Nephron (organoid): ENCODE data around the gene DCAF8.

Experiments
- H3K27ac Mint-ChIP-seq, 3 experiments: 2 replicates each; pipeline ENCODE4 v1.8.0; 2020; ENCODE audit warnings: mixed read lengths in 3 of 3, mild to moderate bottlenecking in 2 of 3, moderate library complexity in 1 of 3
- H3K27me3 Mint-ChIP-seq: 2 replicates; pipeline ENCODE4 v1.8.0; 2021; ENCODE audit warnings: low read depth, mild to moderate bottlenecking, moderate library complexity, mixed read lengths
- H3K36me3 Mint-ChIP-seq: 2 replicates; pipeline ENCODE4 v1.8.0; 2020; ENCODE audit warnings: low read depth, mixed read lengths
- H3K4me1 Mint-ChIP-seq: 2 replicates; pipeline ENCODE4 v1.8.0; 2020; ENCODE audit warnings: mixed read lengths
- H3K4me3 Mint-ChIP-seq, 3 experiments: 2 replicates each; pipeline ENCODE4 v1.8.0; 2020; ENCODE audit warnings: mild to moderate bottlenecking in 3 of 3, mixed read lengths in 3 of 3, moderate library complexity in 2 of 3
- H3K9me3 Mint-ChIP-seq: 2 replicates; pipeline ENCODE4 v1.8.0; 2020; ENCODE audit warnings: mixed read lengths
- TF ChIP-seq, protein P1 (sequence below), 3 experiments: fragments of 200-600 bp; sonication (generic); IDR thresholded peaks; one replicate each; pipeline ENCODE4 v1.5.0; 2021; ENCODE audit warnings: antibody characterized with exemption in 3 of 3; ENCODE audit not compliant: unreplicated experiment in 3 of 3

The DCAF8 gene

DNA sequence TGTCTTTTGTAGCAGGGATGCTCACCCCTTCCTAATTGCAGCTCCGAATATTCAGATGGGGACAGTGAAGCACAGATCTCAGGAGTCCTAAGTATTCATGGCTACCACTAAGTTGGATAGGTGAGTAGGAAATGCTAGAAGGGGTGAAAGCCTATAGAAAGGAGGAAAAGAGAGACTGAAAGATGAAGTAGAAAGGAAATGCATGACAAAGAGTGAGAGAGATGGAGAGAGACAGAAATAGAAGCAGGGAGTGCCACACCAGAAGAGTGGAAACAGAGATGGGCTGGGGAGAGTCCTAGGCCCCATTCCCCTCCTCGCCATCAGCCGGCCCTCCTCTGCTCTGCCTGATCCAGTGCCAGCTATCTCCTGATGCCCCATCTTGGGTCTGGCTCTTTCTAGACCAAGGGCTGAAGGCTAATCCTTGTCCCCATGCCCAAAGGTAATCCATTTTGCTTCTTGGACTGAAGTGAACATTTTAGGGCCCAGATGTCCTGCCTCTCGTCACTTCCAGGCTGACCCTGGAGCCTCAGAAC lies 55.2 kb downstream of the DCAF8 start:
- H3K4me1 Mint-ChIP-seq, result peaks cover 60% of the 10 kb centered on the region
- H3K36me3 Mint-ChIP-seq, result peaks cover 32% of the 10 kb centered on the region
- no peaks in the 10 kb centered on the region for H3K27me3 Mint-ChIP-seq
- no peaks in the 10 kb centered on the region for H3K9me3 Mint-ChIP-seq
- peak overlapping the region; percentile 81 to 87 (median 83) for H3K4me3 Mint-ChIP-seq
- TF ChIP-seq, protein P1, sequence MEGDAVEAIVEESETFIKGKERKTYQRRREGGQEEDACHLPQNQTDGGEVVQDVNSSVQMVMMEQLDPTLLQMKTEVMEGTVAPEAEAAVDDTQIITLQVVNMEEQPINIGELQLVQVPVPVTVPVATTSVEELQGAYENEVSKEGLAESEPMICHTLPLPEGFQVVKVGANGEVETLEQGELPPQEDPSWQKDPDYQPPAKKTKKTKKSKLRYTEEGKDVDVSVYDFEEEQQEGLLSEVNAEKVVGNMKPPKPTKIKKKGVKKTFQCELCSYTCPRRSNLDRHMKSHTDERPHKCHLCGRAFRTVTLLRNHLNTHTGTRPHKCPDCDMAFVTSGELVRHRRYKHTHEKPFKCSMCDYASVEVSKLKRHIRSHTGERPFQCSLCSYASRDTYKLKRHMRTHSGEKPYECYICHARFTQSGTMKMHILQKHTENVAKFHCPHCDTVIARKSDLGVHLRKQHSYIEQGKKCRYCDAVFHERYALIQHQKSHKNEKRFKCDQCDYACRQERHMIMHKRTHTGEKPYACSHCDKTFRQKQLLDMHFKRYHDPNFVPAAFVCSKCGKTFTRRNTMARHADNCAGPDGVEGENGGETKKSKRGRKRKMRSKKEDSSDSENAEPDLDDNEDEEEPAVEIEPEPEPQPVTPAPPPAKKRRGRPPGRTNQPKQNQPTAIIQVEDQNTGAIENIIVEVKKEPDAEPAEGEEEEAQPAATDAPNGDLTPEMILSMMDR (IDR thresholded peaks at IDR 0.05; ENCODE audit: unreplicated experiment in 3 of 3), result no peak
- peak overlapping the region; percentile 42 to 74 (median 68) for H3K27ac Mint-ChIP-seq

DNA sequence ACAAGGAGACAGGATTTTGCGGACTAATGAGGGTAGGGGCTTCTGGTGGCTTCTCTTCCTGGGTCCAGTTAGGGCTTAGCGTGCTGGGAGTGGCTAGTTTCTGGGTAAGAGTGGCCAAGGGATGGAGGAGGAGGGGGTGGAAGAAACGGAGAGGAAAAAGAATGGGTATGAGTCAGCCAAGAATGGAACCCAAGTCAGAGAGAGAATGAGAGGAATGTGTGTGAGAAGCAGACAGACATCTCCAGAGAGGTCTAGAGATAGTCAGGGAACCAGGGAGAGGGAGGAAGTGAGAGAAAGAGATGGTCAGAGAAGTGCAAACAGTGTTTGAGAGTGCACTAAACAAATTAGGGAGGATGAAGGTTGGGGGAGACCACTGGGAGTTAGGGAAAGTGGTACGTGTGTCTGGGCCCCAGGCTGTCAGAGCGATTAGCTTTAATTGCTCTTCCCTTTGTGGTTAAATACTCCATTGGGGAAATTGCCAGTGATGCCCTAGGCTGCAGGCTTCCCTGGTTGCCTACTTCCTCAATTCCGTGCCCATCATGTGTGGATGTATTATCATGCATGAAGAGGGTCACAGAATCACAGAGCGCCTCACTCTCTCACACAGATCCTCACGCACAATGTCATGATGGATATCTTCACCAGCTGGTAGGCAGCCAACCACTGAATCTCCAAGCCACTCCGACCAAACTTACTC lies 55.8 kb downstream of the DCAF8 start:
- H3K27me3 Mint-ChIP-seq, result no peaks in the 10 kb centered on the region
- peak overlapping the region; percentile 81 to 87 (median 83) for H3K4me3 Mint-ChIP-seq

DNA sequence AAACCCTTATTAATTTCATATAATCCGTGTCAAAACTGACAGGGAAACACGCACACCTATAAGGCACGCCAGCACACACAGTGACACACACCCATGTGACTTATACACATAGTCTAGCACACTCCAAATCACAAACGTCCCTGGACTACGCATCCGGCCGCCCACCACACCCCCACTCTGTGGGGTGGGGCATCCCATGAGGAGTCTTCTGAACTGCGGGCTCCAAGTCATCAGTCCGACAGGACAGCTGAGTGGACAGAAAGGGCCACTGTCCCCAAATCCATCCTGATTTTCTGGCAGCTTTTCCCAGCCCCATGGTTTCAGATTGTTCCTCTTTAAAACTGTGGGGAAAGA lies 56.3 kb downstream of the DCAF8 start:
- peaks cover 57% of the 10 kb centered on the region for H3K4me1 Mint-ChIP-seq
- H3K36me3 Mint-ChIP-seq, result peaks cover 23% of the 10 kb centered on the region
- TF ChIP-seq, protein P1 (IDR thresholded peaks at IDR 0.05; ENCODE audit: unreplicated experiment in 3 of 3), result no peak
- no peaks in the 10 kb centered on the region for H3K27me3 Mint-ChIP-seq
- H3K9me3 Mint-ChIP-seq, result no peaks in the 10 kb centered on the region
- H3K27ac Mint-ChIP-seq, result peak overlapping the region; percentile 73 to 80 (median 74)
- peak overlapping the region; percentile 81 to 87 (median 83) for H3K4me3 Mint-ChIP-seq

More for the DNA sequence above, 55.8 kb downstream of the DCAF8 start:
- Mint-ChIP-seq H3K4me1 (peaks cover 57% of the 10 kb centered on the region), H3K36me3 (peaks cover 26% of the 10 kb centered on the region), H3K27ac (peak overlapping the region; percentile 73 to 80 (median 74)), H3K9me3 (no peaks in the 10 kb centered on the region)
- TF ChIP-seq, protein P1 (IDR thresholded peaks at IDR 0.05; ENCODE audit: unreplicated experiment in 3 of 3), result no peak

DNA sequence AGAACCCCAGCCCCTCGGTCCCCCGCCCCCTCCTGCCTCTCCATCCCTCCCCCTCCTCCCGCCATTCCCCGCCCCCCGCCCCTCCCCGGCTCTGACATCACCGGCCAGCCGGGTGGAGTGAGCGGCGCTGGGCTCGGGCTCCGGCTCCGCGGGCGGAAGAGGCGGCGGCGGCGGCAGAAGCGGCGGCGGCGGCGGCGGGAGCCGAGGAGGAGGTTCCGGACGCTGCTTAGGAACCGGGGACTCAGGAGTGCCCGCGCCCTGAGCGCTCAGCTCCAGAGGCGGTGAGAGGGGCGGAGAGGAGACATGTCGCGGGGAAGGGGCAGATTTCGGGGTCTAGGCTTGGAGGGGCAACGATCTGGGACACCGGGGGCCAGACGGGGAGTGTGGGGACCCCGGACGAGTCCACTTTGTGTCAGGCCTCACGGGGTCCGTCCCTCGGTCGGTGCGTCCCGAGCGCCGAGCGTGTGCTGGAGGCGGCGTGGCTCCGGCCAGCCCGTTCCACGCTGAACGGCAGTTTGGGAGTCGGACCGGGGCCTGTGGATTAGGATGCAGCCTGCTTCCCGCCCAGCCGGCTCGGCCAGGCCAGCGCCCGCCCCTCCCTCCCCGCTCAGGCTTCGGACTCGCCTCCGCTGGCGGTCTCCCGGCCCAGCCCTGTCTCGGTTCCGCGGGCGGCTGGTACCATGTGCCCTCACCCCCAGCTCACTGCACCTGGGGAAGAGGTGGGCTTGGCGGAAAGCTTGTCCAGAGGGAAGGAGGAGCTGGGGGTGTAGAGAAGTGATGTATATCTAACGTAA lies 56.9 kb downstream of the DCAF8 start, which contains the start of gene PEA15:
PEA15 (plus strand) TSS at position 143 of the 794 bp plus-strand sequence. CDS start 6,161 bp downstream, outside the sequence.
- Mint-ChIP-seq H3K9me3 (no peaks in the 10 kb centered on the region), H3K27me3 (no peaks in the 10 kb centered on the region), H3K4me3 (peak within 1 kb of the TSS; percentile 81 to 87 (median 83)), H3K36me3 (peaks cover 21% of the 10 kb centered on the region), H3K27ac (peak within 1 kb of the TSS; percentile 74 to 80 (median 74)), H3K4me1 (peaks cover 54% of the 10 kb centered on the region)
- TF ChIP-seq, protein P1 (IDR thresholded peaks at IDR 0.05; ENCODE audit: unreplicated experiment in 3 of 3), result no peak

DNA sequence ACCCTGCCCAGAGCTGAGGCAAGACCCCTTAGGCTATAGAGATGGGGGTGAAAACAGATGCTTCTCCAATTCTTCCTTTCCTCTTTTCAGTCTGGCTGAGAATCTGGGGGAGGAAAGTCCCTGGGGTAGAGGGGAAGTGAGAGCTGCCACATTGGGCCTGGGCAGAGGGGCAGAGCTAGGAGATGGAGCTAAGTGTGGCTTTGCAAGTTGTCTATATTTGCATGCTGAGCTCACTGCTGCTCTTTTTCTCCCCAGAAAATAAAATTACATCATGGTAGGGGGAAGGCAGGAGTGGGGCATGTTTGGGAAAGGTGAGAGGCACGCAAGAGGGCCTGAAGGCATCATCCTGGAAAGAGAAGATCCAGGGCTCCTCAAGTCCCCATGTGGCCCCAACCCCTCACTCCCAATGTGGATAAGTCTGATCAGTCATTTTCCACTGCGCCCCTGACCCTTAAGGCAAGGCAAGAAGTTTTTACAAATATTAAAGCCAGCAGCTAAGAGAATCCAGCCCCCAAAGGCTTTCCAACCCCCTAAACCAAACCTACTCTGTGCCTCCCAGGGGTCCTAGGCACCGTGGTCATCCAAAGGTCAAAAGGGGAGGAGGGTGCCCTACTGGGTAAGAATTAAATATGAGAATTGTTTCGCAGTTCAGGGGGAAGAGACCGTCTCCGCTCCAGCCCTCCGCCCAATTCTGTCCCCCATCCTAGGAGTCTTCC lies 57.7 kb downstream of the DCAF8 start:
- peak overlapping the region; percentile 81 to 87 (median 83) for H3K4me3 Mint-ChIP-seq
- TF ChIP-seq, protein P1 (IDR thresholded peaks at IDR 0.05; ENCODE audit: unreplicated experiment in 3 of 3), result no peak
- H3K36me3 Mint-ChIP-seq, result peaks cover 15% of the 10 kb centered on the region
- H3K27ac Mint-ChIP-seq, result peak overlapping the region; percentile 48 to 74 (median 73)
- H3K4me1 Mint-ChIP-seq, result peaks cover 46% of the 10 kb centered on the region
- no peaks in the 10 kb centered on the region for H3K9me3 Mint-ChIP-seq
- H3K27me3 Mint-ChIP-seq, result no peaks in the 10 kb centered on the region
